Thymus (tissue), 11 donors: ENCODE measurements around the gene CCDC169. TPM values are rescaled to one million over a fixed set of nuclear protein-coding genes. Genes with fewer than 3 reads are reported as not detected.

Experiments used
- DNase-seq, 9 donors: peaks; one replicate each; pipeline ENCODE4 v3.0.0-alpha.2; 2013; ENCODE audit warnings: low spot score in 9 of 9, low read depth in 6 of 9, missing footprints in 1 of 9
- H3K27ac ChIP-seq, 2 donors: one replicate each; pipeline ENCODE4 v1.5.1; 2013; ENCODE audit warnings: control low read depth in 1 of 2, low read depth in 1 of 2, low read length in 1 of 2, mild to moderate bottlenecking in 1 of 2, moderate library complexity in 1 of 2
- H3K27me3 ChIP-seq, 2 donors: one replicate each; pipeline ENCODE4 v1.5.1; 2013; ENCODE audit warnings: low read length in 1 of 2; ENCODE audit not compliant: control insufficient read depth in 2 of 2, insufficient read depth in 1 of 2
- H3K36me3 ChIP-seq, 2 donors: one replicate each; pipeline ENCODE4 v1.5.1; 2013; ENCODE audit warnings: low read length in 1 of 2, mild to moderate bottlenecking in 1 of 2, moderate library complexity in 1 of 2; ENCODE audit not compliant: control insufficient read depth in 2 of 2, insufficient read depth in 2 of 2
- H3K4me1 ChIP-seq, 2 donors: one replicate each; pipeline ENCODE4 v1.5.1; 2013; ENCODE audit warnings: low read length in 2 of 2; ENCODE audit not compliant: control insufficient read depth in 2 of 2, insufficient read depth in 2 of 2
- H3K4me3 ChIP-seq, 2 donors: one replicate each; pipeline ENCODE4 v1.5.1; 2013; ENCODE audit warnings: low read length in 2 of 2, control low read depth in 1 of 2, mild to moderate bottlenecking in 1 of 2
- H3K9me3 ChIP-seq, 2 donors: one replicate each; pipeline ENCODE4 v1.5.1; 2013; ENCODE audit warnings: low read length in 1 of 2, mild to moderate bottlenecking in 1 of 2; ENCODE audit not compliant: control insufficient read depth in 2 of 2, insufficient read depth in 1 of 2
- WGBS: extraction: QIAGEN DNeasy Blood & Tissue Kit; methylation state at CpG from one replicate; pipeline ENCODE4 v1.1.7; 2013; 5-methylcytosine and 5-hydroxymethylcytosine counted together
- polyA plus RNA-seq: library from polyadenylated mRNA; stranded (reverse); fragments of 200-250 nt; gene quantifications from one replicate; pipeline ENCODE4 v1.2.3, GENCODE V29; 2013
- total RNA-seq: library from RNA; stranded (reverse); fragments of 120-200 nt; gene quantifications from one replicate; pipeline ENCODE4 v1.2.4, GENCODE V29; 2013
- donor health status: healthy.

CCDC169 gene
- total and polyA plus RNA-seq, 2 donors = 0.23 to 0.66 TPM

DNA sequence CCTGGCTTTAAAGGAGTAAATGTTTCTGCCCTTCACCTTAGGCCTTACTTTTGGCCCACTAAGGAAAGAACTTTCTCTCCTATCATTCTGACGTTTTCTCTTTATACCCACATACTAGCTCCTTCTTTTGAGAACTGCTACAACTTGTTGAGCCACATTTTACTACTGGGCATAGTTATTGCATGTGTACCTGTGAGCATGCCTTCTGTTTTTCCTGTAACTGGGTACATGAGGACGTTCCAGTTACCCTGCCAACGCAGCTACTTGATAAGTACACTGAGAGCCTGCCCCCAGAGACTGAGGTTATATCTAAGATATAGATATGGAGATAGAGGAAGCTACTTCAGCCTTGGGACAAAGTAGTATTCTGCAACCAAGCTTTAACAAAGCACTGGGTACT, 3.5 kb downstream of the CCDC169 start:
- Histone ChIP-seq H3K9me3 (no peaks in the 10 kb centered on the region), H3K27me3 (peaks cover 0 to 17% of the 10 kb centered on the region in 2 donors), H3K36me3 (no peaks in the 10 kb centered on the region), H3K4me3 (no peak overlapping the region), H3K4me1 (no peaks in the 10 kb centered on the region), H3K27ac (no peak overlapping the region)
- WGBS = 90% methylated on average over 3 of the region's 3 CpGs
- no peak for DNase-seq

DNA sequence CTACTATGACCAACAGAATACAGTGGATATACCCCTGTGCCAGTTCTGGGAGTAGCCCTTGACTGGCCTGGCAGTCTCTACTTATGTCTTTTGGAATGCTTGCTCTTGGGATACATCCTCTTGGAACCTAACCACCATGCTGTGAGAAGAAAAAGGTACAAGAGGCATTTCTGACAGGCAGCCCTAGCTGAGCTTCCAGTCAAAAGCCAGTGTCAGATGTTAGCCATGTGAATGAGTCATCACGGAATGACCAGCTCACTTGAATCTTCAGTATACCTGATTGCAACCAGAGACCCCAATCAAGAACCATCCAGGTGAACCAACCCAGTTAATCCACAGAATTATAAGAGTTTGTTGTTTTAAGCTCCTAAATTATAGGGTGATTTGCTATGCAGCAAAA, 4.1 kb downstream of the CCDC169 start:
- Histone ChIP-seq H3K4me1 (no peaks in the 10 kb centered on the region), H3K4me3 (no peak overlapping the region), H3K27ac (no peak overlapping the region), H3K36me3 (no peaks in the 10 kb centered on the region), H3K27me3 (peaks cover 0 to 12% of the 10 kb centered on the region in 2 donors), H3K9me3 (no peaks in the 10 kb centered on the region)
- DNase-seq = no peak
- whole genome bisulfite sequencing = 95% methylated on average over 1 of the region's 1 CpG

DNA sequence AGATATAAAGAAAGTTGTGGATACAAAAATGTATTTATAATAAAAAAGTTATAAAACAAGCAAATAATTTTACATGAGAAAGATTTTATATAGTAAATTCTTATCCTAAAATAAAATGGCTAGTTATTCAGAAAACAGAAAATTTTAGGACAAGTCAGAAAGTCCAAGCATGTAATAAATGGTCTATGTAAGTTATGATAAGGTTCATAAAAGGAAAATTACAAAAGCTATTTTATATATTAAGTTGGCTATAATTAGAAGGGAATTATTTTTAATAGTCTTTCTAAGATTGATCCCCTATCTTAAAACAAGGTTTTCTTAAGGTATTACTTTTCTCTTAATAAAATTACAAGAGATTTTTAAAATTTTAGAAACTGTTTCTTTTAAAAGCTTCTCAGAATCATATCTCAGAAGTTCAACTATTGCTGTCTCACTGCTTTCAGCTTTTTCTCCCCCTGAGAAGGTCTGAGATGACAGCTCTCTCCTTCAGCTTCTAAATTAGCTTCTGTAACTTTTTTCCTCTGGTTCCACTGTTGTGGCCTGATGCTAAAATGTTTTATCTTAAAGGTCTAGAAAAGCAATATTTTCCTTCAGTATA, 8.7 kb downstream of the CCDC169 start:
- Histone ChIP-seq H3K27me3 (no peaks in the 10 kb centered on the region), H3K36me3 (no peaks in the 10 kb centered on the region), H3K9me3 (no peaks in the 10 kb centered on the region), H3K27ac (no peak overlapping the region), H3K4me1 (no peaks in the 10 kb centered on the region), H3K4me3 (no peak overlapping the region)
- DNase-seq = no peak

DNA sequence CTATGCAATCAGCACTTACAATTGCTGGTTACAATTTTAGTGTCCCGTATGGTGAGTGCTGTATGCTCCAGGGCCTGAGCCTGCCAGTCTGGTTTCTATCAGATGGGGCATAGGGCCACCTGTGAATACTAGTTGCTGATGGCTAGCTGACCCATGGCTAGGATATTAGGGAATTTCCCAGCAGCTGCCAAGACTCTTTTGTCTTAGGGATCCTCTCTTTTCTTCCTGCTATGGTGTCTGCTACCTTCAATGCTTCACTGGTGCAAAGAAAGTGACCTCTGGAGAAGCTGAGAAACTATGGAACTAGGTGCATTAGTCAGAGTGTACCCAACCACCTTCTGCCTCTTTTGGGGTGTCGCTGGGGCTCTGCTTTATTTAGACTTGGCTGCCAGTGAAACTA, 11.6 kb downstream of the CCDC169 start:
- whole genome bisulfite sequencing = 97% methylated on average over 2 of the region's 2 CpGs

DNA sequence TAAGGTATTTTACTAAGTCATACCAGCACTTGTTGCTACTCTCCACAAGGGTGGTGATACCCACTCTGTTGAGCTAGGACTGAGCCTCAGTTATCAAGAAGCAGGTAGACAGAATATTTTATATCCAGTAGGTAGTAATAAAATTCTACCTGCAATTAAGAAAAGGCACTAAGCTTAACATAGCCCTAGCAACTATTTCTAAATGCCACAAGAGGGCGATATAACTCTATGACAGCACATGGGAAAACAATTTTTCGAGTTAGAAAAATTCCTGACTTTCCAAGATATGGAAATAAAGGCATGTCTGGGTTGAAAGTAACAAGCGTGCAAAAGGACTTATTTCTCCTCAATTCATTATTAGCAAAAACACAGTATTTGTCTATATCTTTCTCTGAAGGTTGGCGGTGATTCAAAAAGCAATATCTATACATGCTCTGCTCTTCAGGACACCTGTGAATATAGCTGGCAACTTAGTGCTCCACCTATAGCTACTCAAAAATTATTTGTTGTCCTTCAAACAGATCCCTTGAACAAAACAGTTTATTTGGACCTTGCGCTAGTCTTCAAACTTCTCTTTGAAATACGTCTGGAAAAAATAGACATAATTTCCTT, 14.7 kb downstream of the CCDC169 start:
- Histone ChIP-seq H3K4me1 (no peaks in the 10 kb centered on the region), H3K4me3 (no peak overlapping the region), H3K27ac (no peak overlapping the region), H3K9me3 (no peaks in the 10 kb centered on the region), H3K27me3 (no peaks in the 10 kb centered on the region), H3K36me3 (no peaks in the 10 kb centered on the region)
- peak in 5 of 9 donors; percentile 3 to 30 (median 13) for DNase-seq
- WGBS = 60% methylated on average over 6 of the region's 6 CpGs

More for the DNA sequence above, 11.6 kb downstream of the CCDC169 start:
- Histone ChIP-seq H3K9me3 (no peaks in the 10 kb centered on the region), H3K27me3 (no peaks in the 10 kb centered on the region), H3K36me3 (no peaks in the 10 kb centered on the region), H3K27ac (no peak overlapping the region), H3K4me3 (no peak overlapping the region), H3K4me1 (no peaks in the 10 kb centered on the region)
- no peak for DNase-seq

DNA sequence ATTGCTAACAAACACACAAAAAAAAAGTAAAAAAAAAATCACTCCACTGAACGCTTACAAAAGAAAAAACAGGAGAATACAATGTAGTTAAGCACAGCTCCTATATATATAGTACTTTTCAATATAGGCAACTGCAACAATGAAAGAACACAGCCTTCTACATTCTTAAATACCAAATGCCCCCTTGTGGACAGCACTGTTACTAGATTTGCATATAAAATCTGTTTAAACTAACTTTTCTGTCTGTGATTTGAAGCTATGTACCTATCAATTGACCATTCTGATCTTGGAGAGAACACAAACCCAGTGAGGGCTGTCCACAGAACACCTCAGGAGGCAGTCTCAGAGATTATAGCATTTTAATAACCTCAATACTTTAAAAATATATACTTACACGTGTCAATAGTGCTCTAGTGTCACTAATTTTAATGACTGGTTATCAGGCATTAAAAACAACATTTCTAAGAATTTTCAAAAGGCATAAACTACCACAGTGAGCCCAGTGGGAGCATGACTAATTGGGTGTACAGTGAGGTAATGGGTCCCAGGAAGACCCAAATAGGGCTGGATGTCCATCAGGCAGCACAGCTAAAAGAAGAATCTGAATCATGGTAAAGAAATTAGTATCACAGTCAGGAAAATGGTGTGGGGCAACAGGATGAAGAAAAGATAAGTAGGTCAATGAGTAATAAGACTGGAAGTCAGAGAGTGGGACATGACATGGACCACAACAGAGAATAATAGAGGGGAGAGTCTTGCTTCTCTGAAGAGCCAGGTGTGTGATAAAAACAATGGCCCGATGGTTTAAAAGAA, 22.2 kb downstream of the CCDC169 start:
- Histone ChIP-seq H3K4me3 (no peak overlapping the region), H3K27me3 (no peaks in the 10 kb centered on the region), H3K36me3 (no peaks in the 10 kb centered on the region), H3K27ac (no peak overlapping the region), H3K9me3 (no peaks in the 10 kb centered on the region), H3K4me1 (no peaks in the 10 kb centered on the region)
- 93% methylated on average over 3 of the region's 3 CpGs for WGBS
- peak in 2 of 9 donors; percentile 18 to 37 for DNase-seq

DNA sequence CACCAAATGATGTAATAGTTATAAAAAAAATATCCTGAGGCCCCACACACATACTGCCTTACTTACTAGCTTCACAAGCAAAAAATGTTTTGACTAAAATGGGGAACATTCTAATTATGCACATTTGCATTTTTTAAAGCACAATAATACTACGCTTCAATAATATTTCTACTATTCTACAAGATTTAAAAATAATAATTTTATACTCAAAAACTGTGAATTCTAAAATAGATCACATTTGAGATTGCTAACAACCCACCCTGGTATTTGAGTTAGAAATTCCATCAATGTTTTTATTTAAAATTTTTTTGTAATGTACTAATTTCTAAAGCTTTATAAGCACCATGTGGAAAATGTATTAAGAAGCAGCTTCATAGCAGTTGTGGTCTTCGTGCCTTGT, 24.2 kb downstream of the CCDC169 start:
- Histone ChIP-seq H3K4me3 (no peak overlapping the region), H3K27me3 (no peaks in the 10 kb centered on the region), H3K9me3 (no peaks in the 10 kb centered on the region), H3K36me3 (no peaks in the 10 kb centered on the region), H3K4me1 (no peaks in the 10 kb centered on the region), H3K27ac (no peak overlapping the region)
- DNase-seq = no peak
- WGBS = 98% methylated on average over 2 of the region's 2 CpGs

DNA sequence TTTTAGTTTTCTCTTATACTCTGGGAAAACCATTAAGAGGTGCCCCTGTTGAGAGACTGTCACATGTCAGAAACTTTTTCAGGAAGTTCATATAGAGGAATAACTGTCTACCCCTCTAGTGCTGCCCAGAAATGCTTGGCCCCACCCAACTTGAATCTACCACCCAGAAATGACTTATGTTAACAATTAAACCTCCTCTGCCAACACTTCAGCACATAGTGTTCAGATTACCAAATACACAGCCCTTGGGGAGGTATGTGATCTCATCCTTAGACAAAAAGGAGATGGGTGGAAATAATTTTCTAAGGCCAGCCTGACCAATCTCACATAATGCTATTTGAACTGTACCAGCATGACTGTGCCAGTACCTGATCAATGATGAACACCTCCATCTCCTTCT, 35.6 kb downstream of the CCDC169 start:
- Histone ChIP-seq H3K27me3 (no peaks in the 10 kb centered on the region), H3K27ac (no peak overlapping the region), H3K36me3 (no peaks in the 10 kb centered on the region), H3K4me3 (no peak overlapping the region), H3K4me1 (no peaks in the 10 kb centered on the region), H3K9me3 (peaks cover 0 to 3% of the 10 kb centered on the region in 2 donors)
- no peak for DNase-seq

DNA sequence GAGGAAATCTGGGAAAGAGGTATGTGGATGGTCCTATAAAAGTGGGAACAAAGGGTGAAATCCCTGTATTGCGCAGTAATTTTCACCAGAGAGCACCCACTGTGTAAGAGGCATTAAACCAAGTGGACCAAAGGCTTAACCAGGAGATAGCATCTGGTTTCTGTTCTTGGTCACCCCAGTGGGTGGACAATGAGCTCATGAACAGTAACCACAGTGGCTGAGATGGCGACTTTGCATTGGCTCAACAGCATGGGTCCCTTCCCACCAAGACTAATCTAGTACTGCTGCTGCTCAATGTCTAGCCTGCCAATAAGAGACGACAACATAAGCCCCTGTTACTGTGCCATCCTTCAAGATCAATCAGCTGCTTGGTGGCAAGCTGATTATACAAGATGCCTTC, 36.6 kb downstream of the CCDC169 start:
- Histone ChIP-seq H3K27ac (no peak overlapping the region), H3K4me3 (no peak overlapping the region), H3K9me3 (peaks cover 0 to 3% of the 10 kb centered on the region in 2 donors), H3K27me3 (no peaks in the 10 kb centered on the region), H3K36me3 (no peaks in the 10 kb centered on the region), H3K4me1 (no peaks in the 10 kb centered on the region)
- no peak for DNase-seq
- WGBS = 92% methylated on average over 3 of the region's 3 CpGs
